Keratinocyte (primary cell): ENCODE results near the gene ASB16.

Experiments
- CTCF ChIP-seq, 3 experiments: IDR thresholded peaks in 1 of 3; conservative IDR thresholded peaks in 1 of 3; optimal IDR thresholded peaks in 1 of 3; 2 replicates in 2 of 3; 3 replicates in 1 of 3; pipeline versions ENCODE3 to v1.5.1; 2011; ENCODE audit warnings: low read length in 3 of 3, mild to moderate bottlenecking in 3 of 3, moderate library complexity in 2 of 3, control low read depth in 1 of 3, inconsistent platforms in 1 of 3; ENCODE audit not compliant: insufficient read depth in 2 of 3; ENCODE audit errors: extremely low read depth in 1 of 3
- EZH2 ChIP-seq: IDR thresholded peaks from one replicate; pipeline ENCODE4 v1.6.1; 2012; ENCODE audit warnings: inconsistent platforms, mild to moderate bottlenecking, low read length, moderate library complexity

- TF ChIP-seq CTCF (optimal IDR thresholded peaks at IDR 0.05 in 1 of 3, IDR thresholded peaks at IDR 0.05 in 1 of 3, conservative IDR thresholded peaks at IDR 0.05 in 1 of 3; ENCODE audit: extremely low read depth in 1 of 3, insufficient read depth in 2 of 3, low read length in 3 of 3) = no peak
- TF ChIP-seq EZH2 = no peak
Observed at GRCh38 chr17:44191369-44191768, 20.9 kb downstream of the ASB16 start.
